Mesendoderm (in vitro differentiated cells): ENCODE measurements around the gene CDH10.

ENCODE experiments used
- DNase-seq: peaks from one replicate; pipeline ENCODE4 v3.0.0; 2013
- H2AK5ac ChIP-seq: 2 replicates; pipeline ENCODE4 v1.6.1; 2013; ENCODE audit warnings: low read length, inconsistent platforms
- H2BK120ac ChIP-seq: 2 replicates; pipeline ENCODE4 v1.6.1; 2013; ENCODE audit warnings: low read depth, mild to moderate bottlenecking, low read length, moderate library complexity, mixed read lengths
- H2BK15ac ChIP-seq: replicated peaks from 2 replicates; pipeline ENCODE4 v1.6.1; 2013; ENCODE audit warnings: low read depth, mild to moderate bottlenecking, moderate library complexity
- H2BK5ac ChIP-seq: 2 replicates; pipeline ENCODE4 v1.6.1; 2013; ENCODE audit warnings: low read length, inconsistent platforms
- H3K18ac ChIP-seq: 2 replicates; pipeline ENCODE4 v1.6.1; 2013; ENCODE audit warnings: mild to moderate bottlenecking, low read length, mixed read lengths
- H3K23ac ChIP-seq: one replicate; pipeline ENCODE4 v1.6.1; 2013; ENCODE audit warnings: low read length
- H3K27ac ChIP-seq: 2 replicates; pipeline ENCODE4 v1.5.1; 2013; ENCODE audit warnings: low read depth, mild to moderate bottlenecking, inconsistent platforms, low read length, moderate library complexity
- H3K27me3 ChIP-seq: 2 replicates; pipeline ENCODE4 v1.6.1; 2013; ENCODE audit warnings: low read length, control low read depth, mild to moderate bottlenecking, inconsistent platforms; ENCODE audit not compliant: insufficient read depth, poor library complexity
- H3K36me3 ChIP-seq: 2 replicates; pipeline ENCODE4 v1.6.1; 2013; ENCODE audit warnings: low read length, inconsistent platforms; ENCODE audit not compliant: control insufficient read depth, insufficient read depth
- H3K4ac ChIP-seq: one replicate; pipeline ENCODE4 v1.6.1; 2013; ENCODE audit warnings: low read depth, mild to moderate bottlenecking, low read length, moderate library complexity
- H3K4me1 ChIP-seq: 2 replicates; pipeline ENCODE4 v1.6.1; 2013; ENCODE audit warnings: low read depth, low read length, inconsistent platforms; ENCODE audit not compliant: control insufficient read depth
- H3K4me2 ChIP-seq: 2 replicates; pipeline ENCODE4 v1.6.1; 2013; ENCODE audit warnings: low read length
- H3K4me3 ChIP-seq: 2 replicates; pipeline ENCODE4 v1.5.1; 2013; ENCODE audit warnings: mild to moderate bottlenecking, low read length
- H3K56ac ChIP-seq: one replicate; pipeline ENCODE4 v1.6.1; 2013; ENCODE audit warnings: low read length
- H3K79me1 ChIP-seq: 2 replicates; pipeline ENCODE4 v1.6.1; 2013; ENCODE audit warnings: low read length, inconsistent platforms
- H3K79me2 ChIP-seq: 2 replicates; pipeline ENCODE4 v1.6.1; 2013; ENCODE audit warnings: mild to moderate bottlenecking, low read length; ENCODE audit not compliant: control insufficient read depth, insufficient read depth
- H3K9ac ChIP-seq: 2 replicates; pipeline ENCODE4 v1.6.1; 2013; ENCODE audit warnings: low read length, inconsistent platforms
- H4K5ac ChIP-seq: one replicate; pipeline ENCODE4 v1.6.1; 2013; ENCODE audit warnings: low read length
- H4K8ac ChIP-seq: one replicate; pipeline ENCODE4 v1.6.1; 2013; ENCODE audit warnings: low read depth, mild to moderate bottlenecking, control low read depth, low read length, moderate library complexity
- WGBS: extraction: QIAGEN DNeasy Blood & Tissue Kit; methylation state at CpG from one replicate; pipeline ENCODE4 v1.1.7; 2013; ENCODE audit warnings: low lambda C conversion rate, missing lambda C conversion rate; ENCODE audit not compliant: insufficient coverage; ENCODE audit errors: extremely low coverage; 5-methylcytosine and 5-hydroxymethylcytosine counted together

The CDH10 gene

DNA sequence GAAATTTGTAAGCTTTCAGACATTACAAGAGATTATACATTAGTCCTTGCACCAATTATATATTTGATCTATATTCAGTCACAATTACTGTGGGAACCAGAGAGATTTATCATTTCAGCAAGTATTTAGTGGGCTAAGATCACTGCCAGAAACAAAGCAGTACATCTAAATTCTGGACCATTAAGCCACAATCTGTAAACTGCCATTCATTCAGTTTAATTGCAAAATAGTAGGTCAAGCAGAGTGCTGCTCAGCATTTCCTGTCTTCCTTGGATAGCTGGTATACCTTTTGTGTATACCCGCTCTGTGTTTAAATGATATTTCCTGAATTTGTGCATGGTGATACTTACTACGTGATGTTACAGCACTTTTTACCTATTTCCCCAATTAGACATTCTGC, 42.6 kb downstream of the CDH10 start:
- no peaks in the 10 kb centered on the region for H3K79me1 ChIP-seq
- WGBS = no CpG with 5 or more reads among the region's 2 CpGs
- H3K79me2 ChIP-seq = no peaks in the 10 kb centered on the region
- no peak overlapping the region for H3K27ac ChIP-seq
- no peaks in the 10 kb centered on the region for H3K4me1 ChIP-seq
- no peak for DNase-seq
- no peak overlapping the region for H3K18ac ChIP-seq
- no peak overlapping the region for H4K8ac ChIP-seq
- no peak overlapping the region for H3K4me3 ChIP-seq
- no peak overlapping the region for H2BK15ac ChIP-seq
- no peak overlapping the region for H3K23ac ChIP-seq
- H3K36me3 ChIP-seq = no peaks in the 10 kb centered on the region
- H3K27me3 ChIP-seq = no peaks in the 10 kb centered on the region
- no peak overlapping the region for H2BK5ac ChIP-seq
- H3K4ac ChIP-seq = no peak overlapping the region
- H3K56ac ChIP-seq = no peak overlapping the region
- no peak overlapping the region for H4K5ac ChIP-seq
- H3K9ac ChIP-seq = no peak overlapping the region
- H2AK5ac ChIP-seq = no peak overlapping the region
- no peak overlapping the region for H3K4me2 ChIP-seq
- H2BK120ac ChIP-seq = no peak overlapping the region

DNA sequence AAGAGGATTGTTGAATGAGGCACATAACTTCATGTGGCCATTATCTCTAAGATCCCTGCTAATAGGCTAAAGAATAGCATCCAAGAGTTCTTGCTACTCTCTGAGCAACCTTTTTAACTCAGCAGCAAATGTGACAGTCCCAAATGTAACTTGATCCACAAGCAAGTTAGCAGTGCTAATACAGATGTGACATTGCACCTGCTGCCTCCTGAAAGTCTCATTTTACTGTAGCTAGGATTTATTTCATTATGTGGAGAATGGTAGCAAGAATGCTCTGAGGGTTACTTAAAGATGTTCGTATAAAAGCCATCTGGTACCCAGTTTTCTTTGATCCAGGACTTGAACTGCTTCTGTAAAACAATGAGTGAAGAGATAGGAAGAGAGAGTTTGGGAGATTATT, 45.8 kb downstream of the CDH10 start:
- Histone ChIP-seq H3K27ac (no peak overlapping the region), H3K9ac (no peak overlapping the region), H2AK5ac (no peak overlapping the region), H4K5ac (no peak overlapping the region), H3K4me2 (no peak overlapping the region), H2BK120ac (no peak overlapping the region), H3K79me1 (no peaks in the 10 kb centered on the region), H3K36me3 (no peaks in the 10 kb centered on the region), H3K4ac (no peak overlapping the region), H3K79me2 (no peaks in the 10 kb centered on the region), H3K18ac (no peak overlapping the region), H3K23ac (no peak overlapping the region), H3K27me3 (no peaks in the 10 kb centered on the region), H3K4me1 (no peaks in the 10 kb centered on the region), H3K4me3 (no peak overlapping the region), H4K8ac (no peak overlapping the region), H3K56ac (no peak overlapping the region), H2BK5ac (no peak overlapping the region), H2BK15ac (no peak overlapping the region)
- peak; percentile 19 for DNase-seq
- no CpG with 5 or more reads among the region's 1 CpG for WGBS

DNA sequence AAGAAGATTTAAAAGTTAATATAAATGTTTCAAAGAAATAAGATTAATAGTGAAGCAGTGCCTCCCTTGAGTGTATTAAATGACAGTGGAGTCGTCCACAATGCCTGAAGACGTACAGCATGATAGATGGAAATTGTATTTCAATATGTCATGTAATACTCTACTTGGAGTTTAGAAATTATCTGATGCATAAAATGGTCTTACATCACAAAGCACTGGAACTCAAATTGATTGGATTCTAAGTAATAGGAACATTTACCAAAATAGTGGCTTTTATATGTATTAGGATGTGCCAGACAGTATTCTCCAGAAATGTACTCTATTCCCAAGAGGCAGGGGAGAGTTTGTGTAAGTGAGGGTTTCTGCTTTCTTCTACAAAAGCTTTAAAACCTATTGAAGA, 49.4 kb downstream of the CDH10 start:
- no peak overlapping the region for H2BK120ac ChIP-seq
- H2BK5ac ChIP-seq = no peak overlapping the region
- H3K4me2 ChIP-seq = no peak overlapping the region
- no peaks in the 10 kb centered on the region for H3K79me2 ChIP-seq
- H2AK5ac ChIP-seq = no peak overlapping the region
- H4K5ac ChIP-seq = no peak overlapping the region
- WGBS = no CpG with 5 or more reads among the region's 2 CpGs
- no peaks in the 10 kb centered on the region for H3K36me3 ChIP-seq
- DNase-seq = no peak
- H3K23ac ChIP-seq = no peak overlapping the region
- H3K4me1 ChIP-seq = no peaks in the 10 kb centered on the region
- H4K8ac ChIP-seq = no peak overlapping the region
- no peak overlapping the region for H3K56ac ChIP-seq
- H2BK15ac ChIP-seq = no peak overlapping the region
- H3K4ac ChIP-seq = no peak overlapping the region
- H3K4me3 ChIP-seq = no peak overlapping the region
- no peaks in the 10 kb centered on the region for H3K79me1 ChIP-seq
- no peak overlapping the region for H3K9ac ChIP-seq
- H3K27ac ChIP-seq = no peak overlapping the region
- H3K27me3 ChIP-seq = no peaks in the 10 kb centered on the region
- no peak overlapping the region for H3K18ac ChIP-seq

DNA sequence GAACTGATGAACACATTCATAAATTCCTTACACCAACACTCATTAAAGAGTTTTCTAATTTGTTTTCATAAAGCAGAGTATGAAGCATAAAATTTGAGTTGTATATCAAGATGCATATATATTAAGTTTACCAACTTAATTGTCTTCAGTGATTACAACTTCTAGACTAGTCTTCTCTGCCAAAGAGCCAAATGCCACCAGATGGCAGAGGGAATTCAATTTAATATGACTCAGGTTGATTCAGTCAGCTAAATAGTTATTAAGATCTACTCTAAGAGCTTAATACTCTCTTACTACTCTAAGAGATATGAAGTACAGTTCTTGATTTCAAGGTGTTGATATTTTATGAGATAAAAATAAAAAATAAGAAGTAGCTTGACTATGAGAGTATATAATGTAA, 53.4 kb downstream of the CDH10 start:
- Histone ChIP-seq H3K18ac (no peak overlapping the region), H3K4me1 (no peaks in the 10 kb centered on the region), H2BK5ac (no peak overlapping the region), H2BK120ac (no peak overlapping the region), H4K5ac (no peak overlapping the region), H3K27me3 (no peaks in the 10 kb centered on the region), H2BK15ac (no peak overlapping the region), H3K9ac (no peak overlapping the region), H3K79me1 (no peaks in the 10 kb centered on the region), H3K36me3 (no peaks in the 10 kb centered on the region), H3K23ac (no peak overlapping the region), H3K79me2 (no peaks in the 10 kb centered on the region), H3K4ac (no peak overlapping the region), H3K4me3 (no peak overlapping the region), H4K8ac (no peak overlapping the region), H3K4me2 (no peak overlapping the region), H2AK5ac (no peak overlapping the region), H3K56ac (no peak overlapping the region), H3K27ac (no peak overlapping the region)
- no peak for DNase-seq

DNA sequence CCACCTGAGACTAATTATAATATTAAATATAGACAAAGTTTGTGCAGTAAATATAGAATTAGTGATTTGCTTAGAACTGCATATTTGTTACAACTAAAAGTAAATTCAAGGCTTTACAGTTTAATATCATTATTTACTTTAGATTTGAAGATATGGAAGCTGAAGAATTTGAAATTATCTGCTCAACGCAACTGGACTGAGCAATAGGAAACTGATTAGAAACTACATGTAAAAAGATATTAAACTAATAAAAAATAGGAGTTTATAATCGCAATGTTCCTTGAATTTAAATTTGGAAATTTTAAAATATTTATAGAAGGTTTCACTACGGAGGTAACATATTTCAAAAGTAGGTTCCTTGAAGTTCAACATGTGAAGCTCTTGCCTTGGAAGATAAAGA, 55.2 kb downstream of the CDH10 start:
- H3K79me1 ChIP-seq = no peaks in the 10 kb centered on the region
- H3K18ac ChIP-seq = no peak overlapping the region
- H4K8ac ChIP-seq = no peak overlapping the region
- H3K56ac ChIP-seq = no peak overlapping the region
- no peak overlapping the region for H3K4ac ChIP-seq
- no peak overlapping the region for H2AK5ac ChIP-seq
- no peak overlapping the region for H2BK120ac ChIP-seq
- H3K79me2 ChIP-seq = no peaks in the 10 kb centered on the region
- no peak overlapping the region for H3K9ac ChIP-seq
- no peak overlapping the region for H2BK5ac ChIP-seq
- no peak overlapping the region for H3K4me3 ChIP-seq
- H3K4me1 ChIP-seq = no peaks in the 10 kb centered on the region
- H3K27me3 ChIP-seq = no peaks in the 10 kb centered on the region
- no peak for DNase-seq
- no peak overlapping the region for H3K23ac ChIP-seq
- 100% methylated on average over 2 of the region's 3 CpGs for WGBS
- H2BK15ac ChIP-seq = no peak overlapping the region
- no peak overlapping the region for H3K27ac ChIP-seq
- no peak overlapping the region for H3K4me2 ChIP-seq
- no peaks in the 10 kb centered on the region for H3K36me3 ChIP-seq
- no peak overlapping the region for H4K5ac ChIP-seq

DNA sequence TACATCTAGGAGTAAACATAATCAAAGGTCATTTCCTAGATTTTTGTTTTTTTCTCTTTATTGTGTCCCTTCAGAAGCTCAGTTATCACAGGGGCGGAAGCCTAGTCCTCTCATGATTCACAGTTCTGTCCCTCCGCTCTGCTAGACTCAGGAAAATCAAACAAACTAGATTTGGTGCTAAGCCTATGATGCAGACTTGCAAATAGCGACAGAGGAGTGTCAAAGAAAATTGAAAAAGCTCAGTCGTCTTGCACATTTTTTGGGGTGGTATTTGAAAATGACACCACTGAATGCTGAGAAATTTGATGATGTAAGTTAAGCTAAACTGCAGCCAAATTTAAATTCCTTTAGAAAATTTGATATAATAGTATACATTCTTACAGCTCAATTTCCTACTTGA, 59.0 kb downstream of the CDH10 start:
- no peak overlapping the region for H3K4ac ChIP-seq
- no peak overlapping the region for H2BK5ac ChIP-seq
- H3K36me3 ChIP-seq = no peaks in the 10 kb centered on the region
- no CpG with 5 or more reads among the region's 4 CpGs for WGBS
- no peak overlapping the region for H3K4me2 ChIP-seq
- H2BK15ac ChIP-seq = no peak overlapping the region
- no peak overlapping the region for H4K5ac ChIP-seq
- H3K23ac ChIP-seq = no peak overlapping the region
- no peak overlapping the region for H3K56ac ChIP-seq
- no peak overlapping the region for H2BK120ac ChIP-seq
- no peak overlapping the region for H3K18ac ChIP-seq
- no peak overlapping the region for H3K27ac ChIP-seq
- no peaks in the 10 kb centered on the region for H3K79me2 ChIP-seq
- no peaks in the 10 kb centered on the region for H3K4me1 ChIP-seq
- H4K8ac ChIP-seq = no peak overlapping the region
- H3K9ac ChIP-seq = no peak overlapping the region
- H2AK5ac ChIP-seq = no peak overlapping the region
- DNase-seq = no peak
- no peaks in the 10 kb centered on the region for H3K79me1 ChIP-seq
- H3K4me3 ChIP-seq = no peak overlapping the region
- H3K27me3 ChIP-seq = no peaks in the 10 kb centered on the region
